Mucosa of rectum (tissue), 2 donors: ENCODE data around the gene TRIM75.

ENCODE experiments used
- H3K27ac ChIP-seq, 2 donors: one replicate each; pipeline ENCODE4 v1.7.0; 2013; ENCODE audit warnings: inconsistent platforms in 2 of 2, low read depth in 2 of 2, low read length in 2 of 2
- H3K27me3 ChIP-seq, 2 donors: one replicate each; pipeline ENCODE4 v1.7.0; 2013; ENCODE audit warnings: low read length in 2 of 2; ENCODE audit not compliant: control insufficient read depth in 2 of 2, insufficient read depth in 2 of 2
- H3K36me3 ChIP-seq, 2 donors: one replicate each; pipeline ENCODE4 v1.7.0; 2013; ENCODE audit warnings: low read length in 2 of 2; ENCODE audit not compliant: control insufficient read depth in 2 of 2, insufficient read depth in 2 of 2
- H3K4me1 ChIP-seq, 2 donors: one replicate each; pipeline ENCODE4 v1.7.0; 2013; ENCODE audit warnings: low read length in 2 of 2, mild to moderate bottlenecking in 1 of 2; ENCODE audit not compliant: control insufficient read depth in 2 of 2, insufficient read depth in 2 of 2
- H3K4me3 ChIP-seq, 2 donors: one replicate each; pipeline ENCODE4 v1.7.0; 2013; ENCODE audit warnings: low read length in 2 of 2
- H3K9ac ChIP-seq, 2 donors: one replicate each; pipeline ENCODE4 v1.7.0; 2013; ENCODE audit warnings: low read length in 2 of 2, low read depth in 1 of 2, mild to moderate bottlenecking in 1 of 2
- H3K9me3 ChIP-seq, 2 donors: one replicate each; pipeline ENCODE4 v1.7.0; 2013; ENCODE audit warnings: low read length in 2 of 2; ENCODE audit not compliant: control insufficient read depth in 2 of 2
- donor health status: healthy.
- donor health status: Normal muscosa, but diverticular disease.

TRIM75 gene

DNA sequence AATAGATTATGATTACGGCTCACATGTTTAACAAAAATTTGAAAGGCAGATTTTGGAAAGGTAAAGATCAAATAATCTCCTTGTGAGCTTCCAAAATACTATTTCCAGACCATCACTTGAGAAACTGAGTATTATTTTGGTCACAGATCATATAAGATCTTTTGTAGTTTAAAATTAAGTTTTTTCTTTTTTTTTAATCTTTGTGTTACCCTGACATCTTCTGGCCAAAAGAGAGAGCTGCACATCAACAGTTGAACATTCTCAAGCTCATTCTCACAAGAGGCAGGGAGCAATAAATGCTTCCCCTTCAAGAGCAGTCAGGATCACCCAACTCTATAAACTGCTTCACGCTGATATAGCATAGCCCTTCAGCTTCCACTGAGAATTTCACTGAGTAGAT lies 43.1 kb downstream of the TRIM75 start:
- Histone ChIP-seq H3K4me3 (no peak overlapping the region), H3K9ac (no peak overlapping the region), H3K27ac (no peak overlapping the region), H3K27me3 (no peaks in the 10 kb centered on the region), H3K36me3 (peaks cover 9 to 15% of the 10 kb centered on the region in 2 donors), H3K4me1 (no peaks in the 10 kb centered on the region), H3K9me3 (no peaks in the 10 kb centered on the region)

DNA sequence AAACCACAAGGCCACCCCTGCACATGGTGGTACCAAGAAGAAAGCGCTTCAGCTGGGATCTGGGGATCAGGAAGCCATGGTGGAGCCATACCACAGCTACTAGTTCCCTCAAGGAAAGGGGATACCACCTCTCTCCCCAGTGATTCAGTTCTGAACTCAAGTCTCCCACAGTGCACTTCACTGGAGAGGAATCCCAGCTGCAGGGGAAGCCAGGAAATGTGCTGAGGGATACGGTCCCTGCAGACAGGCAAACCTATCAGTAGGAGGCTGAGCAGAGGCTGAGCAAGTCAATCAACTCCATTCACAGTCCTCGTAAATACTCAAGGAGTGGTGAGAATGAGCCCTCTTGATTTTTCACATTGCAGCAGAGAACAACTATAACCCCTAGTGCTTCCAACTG lies 48.0 kb downstream of the TRIM75 start:
- Histone ChIP-seq H3K27ac (no peak overlapping the region), H3K9ac (no peak overlapping the region), H3K4me1 (no peaks in the 10 kb centered on the region), H3K9me3 (no peaks in the 10 kb centered on the region), H3K4me3 (no peak overlapping the region), H3K36me3 (peaks cover 8 to 16% of the 10 kb centered on the region in 2 donors), H3K27me3 (no peaks in the 10 kb centered on the region)

DNA sequence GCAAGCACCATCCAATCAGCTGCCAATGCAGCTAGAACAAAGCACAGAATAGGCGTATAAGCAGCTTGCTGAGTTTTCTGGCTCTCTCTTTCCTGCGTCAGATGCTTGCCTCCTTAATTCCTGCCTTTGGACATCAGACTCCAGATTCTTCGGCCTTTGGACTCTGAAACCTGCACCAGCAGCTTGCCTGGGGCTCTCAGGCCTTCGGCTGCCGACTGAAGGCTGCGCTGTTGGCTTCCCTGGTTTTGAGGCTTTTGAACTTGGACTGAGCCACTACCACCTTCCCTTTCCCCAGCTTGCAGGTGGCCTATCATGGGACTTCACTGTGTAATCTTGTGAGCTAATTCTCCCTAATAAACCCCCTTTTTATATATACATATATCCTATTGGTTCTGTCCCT lies 52.9 kb downstream of the TRIM75 start:
- Histone ChIP-seq H3K27ac (no peak overlapping the region), H3K36me3 (peaks cover 7 to 8% of the 10 kb centered on the region in 2 donors)

More for the DNA sequence above, 52.9 kb downstream of the TRIM75 start:
- H3K27me3 ChIP-seq: no peaks in the 10 kb centered on the region
- no peak overlapping the region for H3K4me3 ChIP-seq
- H3K4me1 ChIP-seq: peaks cover 0 to 5% of the 10 kb centered on the region in 2 donors
- no peaks in the 10 kb centered on the region for H3K9me3 ChIP-seq
- no peak overlapping the region for H3K9ac ChIP-seq
